Measurements from ENCODE around the gene STUB1. TPM values are rescaled to one million over a fixed set of nuclear protein-coding genes. Genes with fewer than 3 reads are reported as not detected.
"Not testable (repeated sequence)": the region's sequence is repeated elsewhere in the genome, so short reads cannot be mapped to it uniquely, and the experiment has no call there.

STUB1 gene
- total RNA-seq, 1 donor from 2014 or later = 109 TPM

DNA sequence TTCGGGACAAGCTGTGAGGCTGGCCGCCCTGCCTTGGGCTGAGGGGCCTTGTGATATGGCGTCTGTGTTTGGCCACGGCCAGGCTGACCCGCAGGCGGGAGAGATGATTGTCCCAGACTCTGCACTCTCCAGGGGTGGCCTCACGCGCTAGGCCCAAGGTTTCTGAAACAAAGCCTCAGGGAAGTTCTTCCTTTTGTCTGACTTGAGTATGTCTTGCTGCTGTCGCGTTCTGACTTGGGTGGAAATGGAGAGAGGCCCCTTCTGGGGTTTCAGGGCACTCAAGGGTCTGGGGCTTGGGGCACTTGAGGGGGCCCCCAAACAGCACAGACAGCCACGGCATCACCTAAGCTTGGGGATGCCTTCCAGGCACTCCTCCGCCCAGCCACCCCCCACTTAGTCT lies 30.9 kb downstream of the STUB1 start:
- DNase-seq (ENCODE audit: low spot score) = no peak

DNA sequence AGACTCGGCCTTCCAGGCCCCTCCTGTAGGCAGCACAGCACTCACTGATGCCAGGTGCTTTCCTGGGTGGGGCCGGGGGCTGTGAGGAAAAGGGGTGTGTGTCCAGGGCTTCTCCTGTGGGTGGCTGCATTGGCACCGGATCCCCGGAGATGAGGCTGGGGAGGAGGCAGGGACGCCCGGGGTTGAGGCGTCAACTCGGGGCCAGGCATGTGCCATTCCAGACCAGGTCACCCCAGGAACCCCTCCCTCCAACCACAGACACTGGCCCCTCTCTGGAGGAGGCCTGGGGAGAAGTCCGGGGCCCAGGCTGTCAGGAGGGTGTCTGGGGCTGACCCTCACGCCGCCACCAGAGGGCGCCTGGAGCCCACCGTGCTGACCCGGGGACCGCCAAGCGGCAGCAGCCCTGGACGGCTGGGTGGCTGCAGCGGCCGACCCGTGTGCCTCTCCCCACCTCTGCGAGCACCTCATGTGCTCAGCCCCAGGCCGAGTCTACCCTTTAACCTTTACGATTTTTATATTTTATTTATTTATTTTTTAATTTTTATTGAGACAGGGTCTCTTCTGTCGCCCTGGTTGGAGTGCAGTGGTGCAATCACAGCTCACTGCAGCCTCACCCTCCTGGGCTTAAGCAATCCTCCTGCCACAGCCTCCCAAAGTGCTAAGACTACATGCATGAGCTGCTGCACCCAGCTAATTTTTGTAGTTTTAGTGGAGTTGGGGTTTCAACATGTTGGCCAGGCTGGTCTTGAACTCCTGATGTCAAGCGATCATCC lies 31.5 kb downstream of the STUB1 start:
- peak; percentile 94 for DNase-seq (ENCODE audit: low spot score)

DNA sequence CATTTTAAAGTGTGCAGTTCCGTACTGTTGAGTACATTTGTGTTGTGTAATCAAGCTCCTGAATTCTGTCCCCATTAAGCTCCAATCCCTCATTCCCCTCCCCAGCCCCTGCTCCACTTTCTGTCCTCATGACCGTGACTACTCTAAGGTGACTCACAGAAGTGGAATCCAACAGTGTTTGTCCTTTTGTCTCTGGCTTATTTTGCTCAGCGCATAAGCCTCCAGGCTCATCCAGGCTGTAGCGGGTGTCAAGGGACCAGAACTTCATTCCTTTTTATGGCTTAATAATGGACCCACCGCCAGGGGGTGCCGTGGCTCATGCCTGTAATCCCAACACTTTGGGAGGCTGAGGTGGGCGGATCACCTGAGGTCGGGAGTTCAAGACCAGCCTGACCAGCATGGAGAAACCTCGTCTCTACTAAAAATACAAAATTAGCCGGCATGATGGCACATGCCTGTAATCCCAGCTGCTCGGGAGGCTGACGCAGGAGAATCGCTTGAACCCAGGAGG lies 32.6 kb downstream of the STUB1 start:
- not testable (repeated sequence) for DNase-seq (ENCODE audit: low spot score)

DNA sequence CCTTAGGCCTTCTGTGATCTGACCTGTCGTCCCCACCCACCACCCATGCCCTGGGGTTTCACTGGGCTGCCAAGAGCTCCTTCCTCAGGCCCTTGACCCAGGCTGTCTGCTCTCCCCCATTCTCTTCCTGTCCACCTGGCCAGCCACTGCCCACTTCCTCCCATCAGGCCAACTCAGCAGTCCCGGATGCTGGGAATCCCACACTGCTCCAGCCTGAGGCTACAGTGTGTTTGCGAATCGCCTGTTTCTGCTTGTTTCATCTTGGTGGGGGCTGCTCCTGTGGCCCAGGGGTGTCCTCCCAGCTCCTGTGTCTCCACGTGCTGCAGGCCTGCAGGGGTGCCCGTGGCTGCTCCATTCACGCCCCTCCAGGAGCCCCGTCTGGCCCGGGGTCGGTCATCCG lies 33.9 kb downstream of the STUB1 start:
- DNase-seq (ENCODE audit: low spot score) = no peak

DNA sequence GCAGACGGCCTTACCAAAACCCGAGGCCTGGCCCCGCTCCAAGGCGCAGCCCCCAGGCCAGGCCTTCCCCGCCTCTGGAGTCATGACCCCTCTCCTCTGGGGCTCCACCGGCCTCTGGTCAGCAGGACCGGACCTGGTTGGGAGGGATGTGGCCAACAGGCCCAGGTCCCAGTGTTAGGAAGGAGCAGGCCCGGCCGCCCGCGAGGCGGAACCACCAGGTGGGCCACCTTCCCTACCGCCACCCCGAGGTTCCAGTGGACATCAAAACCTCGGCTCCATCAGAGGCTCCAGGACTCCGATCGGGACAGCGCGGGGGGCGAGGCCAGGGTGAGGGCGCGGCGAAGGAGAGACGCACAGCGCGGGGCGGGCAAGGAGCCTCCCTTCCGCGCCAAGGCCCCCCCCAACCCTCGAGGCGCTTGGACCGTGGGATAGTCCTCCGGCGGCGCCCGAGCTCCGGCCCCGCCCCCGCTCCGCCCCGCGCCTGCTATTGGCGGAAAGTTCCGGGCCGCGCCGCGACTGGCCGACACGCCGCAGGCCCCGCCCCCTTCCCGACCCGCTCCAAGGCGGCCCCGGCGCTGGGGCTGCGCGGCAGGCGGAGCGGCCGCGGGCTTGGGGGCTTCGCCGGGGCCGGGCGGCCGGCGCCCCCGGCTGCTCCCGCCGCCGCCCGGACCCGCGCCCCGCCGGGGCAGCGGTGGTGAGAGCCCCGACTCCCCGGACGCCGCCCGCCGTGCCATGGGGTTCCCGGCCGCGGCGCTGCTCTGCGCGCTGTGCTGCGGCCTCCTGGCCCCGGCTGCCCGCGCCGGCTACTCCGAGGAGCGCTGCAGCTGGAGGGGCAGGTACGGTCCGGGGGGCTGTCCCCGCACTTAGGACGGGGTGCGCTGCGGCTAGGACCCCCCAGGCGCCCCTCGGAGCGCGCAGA lies 34.6 kb downstream of the STUB1 start, which contains the start of gene METRN:
METRN (plus strand) TSS at position 561 of the 919 bp plus-strand sequence; CDS start at position 733, 172 bp downstream.
- DNase-seq (ENCODE audit: low spot score) = peak; percentile 97

DNA sequence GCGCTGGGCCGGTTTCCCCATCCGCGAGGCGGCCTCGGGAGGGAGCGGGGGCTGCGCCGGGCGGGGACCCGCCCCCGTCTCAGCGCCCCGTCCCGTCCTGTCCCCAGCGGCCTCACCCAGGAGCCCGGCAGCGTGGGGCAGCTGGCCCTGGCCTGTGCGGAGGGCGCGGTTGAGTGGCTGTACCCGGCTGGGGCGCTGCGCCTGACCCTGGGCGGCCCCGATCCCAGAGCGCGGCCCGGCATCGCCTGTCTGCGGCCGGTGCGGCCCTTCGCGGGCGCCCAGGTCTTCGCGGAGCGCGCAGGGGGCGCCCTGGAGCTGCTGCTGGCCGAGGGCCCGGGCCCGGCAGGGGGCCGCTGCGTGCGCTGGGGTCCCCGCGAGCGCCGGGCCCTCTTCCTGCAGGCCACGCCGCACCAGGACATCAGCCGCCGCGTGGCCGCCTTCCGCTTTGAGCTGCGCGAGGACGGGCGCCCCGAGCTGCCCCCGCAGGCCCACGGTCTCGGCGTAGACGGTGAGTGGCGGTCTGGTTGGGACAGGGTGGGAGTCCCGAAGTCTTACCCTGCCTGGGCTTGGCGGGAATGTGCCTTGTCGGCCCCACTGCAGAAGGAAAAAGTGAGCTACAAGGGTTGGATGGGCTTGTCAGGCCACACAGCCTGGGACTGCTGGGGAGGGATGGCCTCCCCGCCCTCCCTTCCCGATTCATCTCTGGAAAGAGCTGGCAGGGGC lies 35.4 kb downstream of the STUB1 start:
- no peak for DNase-seq (ENCODE audit: low spot score)

DNA sequence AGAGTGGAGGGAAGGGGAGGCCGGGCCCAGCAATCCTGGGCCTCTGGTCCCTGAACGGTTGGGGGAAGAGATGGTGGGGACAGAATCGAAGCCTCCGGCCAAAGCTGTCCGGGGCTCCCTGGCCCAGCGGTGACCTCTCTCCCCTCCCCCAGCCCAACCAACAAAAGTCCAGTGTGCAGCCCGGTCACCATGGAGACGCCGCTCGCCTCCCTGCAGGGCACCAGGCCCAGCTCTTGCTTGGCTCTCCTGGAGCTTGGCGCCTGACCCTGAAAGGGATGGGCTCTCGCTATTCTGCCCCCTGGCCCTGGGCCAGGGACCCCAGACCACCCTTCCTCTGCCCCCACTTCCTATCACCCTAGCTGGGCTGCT lies 36.0 kb downstream of the STUB1 start:
- no peak for DNase-seq (ENCODE audit: low spot score)

DNA sequence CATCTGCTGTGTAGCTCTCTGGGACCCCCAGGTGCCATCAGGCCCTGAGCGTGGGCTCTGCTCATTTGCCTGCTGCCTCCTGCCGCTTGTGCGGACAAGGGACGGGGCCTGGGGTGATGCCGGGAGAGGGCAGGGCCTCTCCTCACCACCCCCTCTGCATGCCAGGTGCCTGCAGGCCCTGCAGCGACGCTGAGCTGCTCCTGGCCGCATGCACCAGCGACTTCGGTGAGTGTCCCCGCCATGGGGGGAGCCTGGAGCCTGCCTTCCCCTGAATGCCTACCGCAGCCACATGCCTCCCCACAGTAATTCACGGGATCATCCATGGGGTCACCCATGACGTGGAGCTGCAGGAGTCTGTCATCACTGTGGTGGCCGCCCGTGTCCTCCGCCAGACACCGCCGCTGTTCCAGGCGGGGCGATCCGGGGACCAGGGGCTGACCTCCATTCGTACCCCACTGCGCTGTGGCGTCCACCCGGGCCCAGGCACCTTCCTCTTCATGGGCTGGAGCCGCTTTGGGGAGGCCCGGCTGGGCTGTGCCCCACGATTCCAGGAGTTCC lies 36.6 kb downstream of the STUB1 start:
- no peak for DNase-seq (ENCODE audit: low spot score)

DNA sequence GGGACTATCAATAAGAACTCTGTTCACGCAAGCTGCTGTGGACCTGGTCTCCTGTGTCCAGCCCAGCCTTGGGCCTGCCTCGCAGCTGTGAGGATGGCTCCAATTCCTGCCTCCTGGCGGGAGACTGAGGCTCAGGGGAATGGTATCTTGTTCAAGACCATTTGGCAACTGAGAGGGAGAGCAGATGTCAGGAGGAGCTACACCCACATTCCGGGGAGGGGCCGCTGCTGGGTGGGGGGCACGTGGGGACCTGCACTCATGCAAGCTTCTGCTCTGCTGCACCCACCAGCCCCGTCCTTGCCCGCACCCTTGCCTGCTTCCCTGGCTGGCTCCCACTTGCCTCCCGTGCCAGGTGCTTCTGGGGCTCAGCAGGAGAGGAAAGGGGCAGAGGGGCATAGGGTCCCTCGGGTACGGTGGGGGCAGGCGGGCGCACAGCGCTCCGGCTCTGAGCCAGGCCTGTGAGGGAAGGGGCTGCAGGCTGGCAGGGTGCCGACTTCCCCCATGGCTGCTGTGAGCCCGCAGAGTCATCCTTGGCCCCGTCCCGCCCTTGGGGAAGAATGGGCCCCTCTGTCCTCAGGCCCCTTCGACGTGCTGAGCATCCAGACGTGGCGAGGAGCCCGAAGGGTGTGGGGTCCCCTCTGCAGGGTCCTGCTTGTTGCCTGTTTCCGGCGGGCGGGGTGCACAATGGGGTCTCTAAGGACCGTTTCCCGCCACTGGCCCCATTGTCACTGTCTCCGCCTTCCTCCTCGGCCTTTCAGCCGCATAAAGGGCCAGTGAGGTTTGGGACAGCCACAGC lies 37.4 kb downstream of the STUB1 start:
- DNase-seq (ENCODE audit: low spot score) = no peak

DNA sequence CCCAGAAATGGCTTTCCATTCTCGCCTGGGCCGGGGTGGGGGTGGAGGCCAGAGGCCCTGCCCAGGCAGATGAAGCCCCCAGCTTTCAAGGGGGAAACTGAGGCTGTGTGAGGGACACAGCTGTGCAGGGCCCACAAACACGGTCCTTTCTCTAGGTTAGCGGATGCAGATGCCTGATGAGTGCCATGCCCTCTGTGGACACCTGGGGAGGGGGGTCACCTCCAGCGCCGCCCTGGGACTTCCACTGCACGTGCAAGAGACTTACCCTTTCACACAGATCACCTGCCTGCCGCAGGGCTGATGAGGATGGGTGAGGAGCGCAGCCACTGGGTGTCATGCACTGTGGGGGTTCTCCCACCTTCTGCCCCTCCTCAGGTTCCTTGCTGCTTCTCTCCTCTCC lies 38.2 kb downstream of the STUB1 start:
- DNase-seq (ENCODE audit: low spot score) = no peak

DNA sequence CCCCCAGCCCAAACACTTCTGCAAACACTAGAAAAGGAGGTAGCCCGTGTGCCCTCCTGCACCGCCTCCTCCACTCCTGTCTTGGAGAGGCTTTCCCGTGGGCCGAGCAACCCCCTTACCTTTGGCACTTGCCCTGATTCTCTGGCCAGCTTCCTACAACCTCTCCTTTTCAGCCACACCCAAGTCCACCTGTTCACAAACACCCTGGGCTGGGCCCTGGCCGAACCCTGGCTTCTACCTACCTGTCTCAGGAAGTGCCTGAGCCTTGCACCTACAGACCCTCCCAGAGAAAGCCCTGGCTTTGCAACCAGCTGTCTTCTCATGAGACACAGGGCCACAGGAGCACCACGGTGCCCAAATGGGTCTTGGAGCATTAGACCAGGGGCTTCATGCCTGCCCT lies 38.7 kb downstream of the STUB1 start:
- DNase-seq (ENCODE audit: low spot score) = no peak

DNA sequence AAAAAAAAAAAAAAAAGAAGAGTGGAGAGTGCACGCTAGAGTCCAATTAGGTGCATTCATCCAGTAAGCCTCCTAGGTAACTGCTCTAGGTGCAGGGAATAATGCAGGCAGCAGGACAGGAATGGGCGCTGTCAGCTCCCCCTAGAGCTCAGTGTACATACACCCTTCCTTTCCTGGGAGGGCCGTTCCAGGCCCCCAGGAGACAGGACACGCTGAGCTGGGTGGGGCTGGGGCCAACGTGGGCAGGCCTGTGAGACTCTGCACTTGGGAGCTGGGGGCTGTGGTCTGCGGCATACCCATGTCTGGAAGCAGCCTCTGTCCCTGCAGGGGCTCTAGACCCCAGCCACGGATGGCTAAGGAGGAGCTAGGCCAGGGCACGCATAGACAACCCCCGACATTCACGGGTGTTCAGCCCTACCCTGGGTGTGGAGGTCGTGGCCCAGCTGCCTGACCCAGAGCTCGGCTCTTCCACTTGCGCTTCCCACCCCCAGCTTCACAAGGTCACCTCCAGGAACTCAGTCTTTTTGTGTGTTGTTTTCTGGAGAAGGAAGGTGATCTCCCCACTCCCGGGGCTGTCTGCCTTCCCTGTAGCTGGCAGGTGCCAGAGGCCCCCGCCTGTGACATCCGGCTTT lies 39.7 kb downstream of the STUB1 start:
- no peak for DNase-seq (ENCODE audit: low spot score)

DNA sequence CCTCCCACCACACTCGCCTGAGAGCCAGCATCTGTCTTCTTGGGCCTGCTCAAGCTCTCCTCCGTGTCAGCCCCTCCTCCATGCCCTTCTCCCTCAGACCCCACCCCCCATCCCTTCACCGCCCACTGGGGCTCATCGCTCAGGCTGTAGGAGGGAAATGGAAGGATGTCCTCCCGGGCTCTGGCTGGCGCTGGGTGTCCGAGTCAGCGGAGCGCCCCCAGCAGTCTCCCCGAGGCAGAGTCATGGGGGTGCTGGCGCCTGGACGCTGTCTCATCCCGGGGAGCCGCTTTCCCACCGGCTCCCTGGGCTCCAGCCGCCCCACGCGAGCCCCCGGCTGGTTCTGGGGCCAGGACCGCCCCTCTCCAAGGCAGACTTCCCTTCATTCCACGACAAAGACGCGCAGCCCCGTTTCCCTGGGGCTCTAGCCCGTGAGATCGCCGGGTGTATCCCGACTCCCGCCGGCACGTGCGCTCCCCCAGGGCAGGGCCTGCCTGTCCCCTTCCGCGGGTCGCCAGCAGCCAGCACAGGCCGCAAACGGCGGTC lies 40.3 kb downstream of the STUB1 start:
- no peak for DNase-seq (ENCODE audit: low spot score)

DNA sequence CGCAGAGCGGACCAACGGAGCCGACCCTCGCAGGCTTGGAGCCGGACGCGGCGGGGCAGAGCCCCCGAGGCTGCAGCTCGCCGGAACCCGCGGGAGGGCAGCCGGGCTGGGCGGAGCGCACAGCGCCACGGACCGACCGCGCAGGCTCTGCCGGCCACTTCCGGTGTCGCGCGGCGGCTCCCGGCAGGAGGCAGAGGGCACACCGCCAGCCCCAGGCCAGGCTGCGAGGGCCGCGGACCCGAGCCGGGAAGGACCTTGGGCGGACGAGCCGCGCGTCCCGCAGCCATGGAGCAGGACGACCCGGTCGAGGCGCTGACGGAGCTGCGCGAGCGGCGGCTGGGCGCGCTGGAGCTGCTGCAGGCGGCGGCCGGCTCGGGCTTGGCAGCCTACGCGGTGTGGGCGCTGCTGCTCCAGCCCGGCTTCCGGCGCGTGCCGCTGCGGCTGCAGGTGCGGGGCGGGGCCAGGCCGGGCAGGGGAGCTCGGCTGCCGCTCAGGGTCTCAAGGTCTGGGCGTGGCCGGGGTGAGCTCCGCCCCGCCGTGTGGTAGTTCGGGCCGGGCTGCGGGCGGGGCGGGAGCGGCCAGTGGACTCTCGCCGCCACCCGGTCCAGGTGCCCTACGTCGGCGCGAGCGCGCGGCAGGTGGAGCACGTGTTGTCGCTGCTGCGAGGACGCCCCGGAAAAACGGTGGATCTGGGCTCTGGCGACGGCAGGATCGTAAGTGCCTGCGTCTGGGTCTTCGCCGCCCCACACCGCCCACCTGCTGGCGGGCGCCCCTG lies 41.0 kb downstream of the STUB1 start, which contains the start of gene ANTKMT:
ANTKMT (plus strand) TSS at position 157 of the 775 bp plus-strand sequence; CDS start at position 286, 129 bp downstream.
- no peak for DNase-seq (ENCODE audit: low spot score)

DNA sequence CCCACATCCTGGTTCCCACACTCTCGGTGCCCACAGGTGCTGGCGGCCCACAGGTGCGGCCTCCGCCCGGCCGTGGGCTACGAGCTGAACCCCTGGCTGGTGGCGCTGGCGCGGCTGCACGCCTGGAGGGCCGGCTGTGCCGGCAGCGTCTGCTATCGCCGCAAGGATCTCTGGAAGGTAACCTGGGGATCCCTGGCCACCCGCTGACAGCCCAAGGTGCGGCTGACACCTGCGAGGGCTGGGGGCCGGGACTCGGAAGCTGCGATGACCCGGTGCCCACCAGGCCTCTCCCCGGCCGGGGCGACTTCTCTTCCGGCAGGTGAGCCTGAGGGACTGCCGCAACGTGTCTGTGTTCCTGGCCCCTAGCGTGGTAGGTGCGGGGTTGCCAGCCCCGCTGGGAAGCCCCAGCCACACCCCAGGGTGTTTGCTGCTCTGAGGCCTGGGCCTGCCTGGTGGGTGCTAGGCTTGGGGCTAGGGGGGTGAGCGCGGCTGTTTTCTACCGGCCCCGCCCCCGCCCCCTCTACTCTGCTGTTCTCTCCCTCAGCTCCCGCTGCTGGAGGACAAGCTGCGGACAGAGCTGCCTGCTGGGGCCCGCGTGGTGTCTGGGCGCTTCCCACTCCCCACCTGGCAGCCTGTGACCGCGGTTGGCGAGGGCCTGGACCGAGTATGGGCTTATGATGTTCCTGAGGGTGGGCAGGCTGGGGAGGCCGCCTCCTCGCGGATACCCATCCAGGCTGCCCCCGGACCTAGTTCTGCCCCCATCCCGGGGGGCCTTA lies 41.7 kb downstream of the STUB1 start:
- DNase-seq (ENCODE audit: low spot score) = no peak

DNA sequence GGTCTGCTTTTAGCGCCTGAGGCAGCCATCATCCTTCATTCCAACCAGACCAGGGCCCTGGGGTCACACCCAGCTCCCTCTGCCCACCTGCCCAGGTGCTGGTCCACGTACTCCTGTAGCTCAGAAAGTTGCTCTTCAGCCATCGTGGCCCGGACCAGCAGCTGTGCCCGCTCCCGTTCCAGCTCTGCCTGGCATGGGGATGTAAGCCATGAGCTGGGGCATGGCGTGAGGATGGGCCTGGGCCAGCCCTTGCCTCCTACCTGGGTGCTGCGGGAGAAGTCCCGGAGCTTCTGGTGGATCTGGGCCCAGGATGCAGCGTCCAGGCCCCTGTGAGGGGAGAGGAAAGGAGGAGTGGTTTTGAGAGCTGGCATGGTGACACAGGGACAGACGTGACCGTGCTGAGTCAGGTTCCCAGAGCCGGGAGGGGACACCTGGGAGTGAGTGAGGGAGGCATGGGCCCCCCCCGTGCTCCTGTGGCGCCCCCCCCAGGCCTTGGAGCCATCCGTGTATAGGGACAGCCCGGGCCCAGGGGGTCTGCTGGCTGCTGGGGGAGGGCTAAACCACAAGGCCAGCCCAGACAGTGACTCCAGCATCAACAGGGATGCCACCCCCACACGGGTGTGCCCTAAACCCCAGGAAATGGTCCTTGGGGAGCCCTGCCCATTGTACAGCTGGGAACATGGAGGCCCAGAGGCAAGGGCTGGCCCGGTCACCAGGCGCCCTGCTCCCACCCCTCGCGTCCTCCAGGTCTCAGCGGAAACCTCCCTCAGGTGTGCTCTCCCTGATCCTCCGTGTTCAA lies 42.8 kb downstream of the STUB1 start:
- DNase-seq (ENCODE audit: low spot score) = no peak

DNA sequence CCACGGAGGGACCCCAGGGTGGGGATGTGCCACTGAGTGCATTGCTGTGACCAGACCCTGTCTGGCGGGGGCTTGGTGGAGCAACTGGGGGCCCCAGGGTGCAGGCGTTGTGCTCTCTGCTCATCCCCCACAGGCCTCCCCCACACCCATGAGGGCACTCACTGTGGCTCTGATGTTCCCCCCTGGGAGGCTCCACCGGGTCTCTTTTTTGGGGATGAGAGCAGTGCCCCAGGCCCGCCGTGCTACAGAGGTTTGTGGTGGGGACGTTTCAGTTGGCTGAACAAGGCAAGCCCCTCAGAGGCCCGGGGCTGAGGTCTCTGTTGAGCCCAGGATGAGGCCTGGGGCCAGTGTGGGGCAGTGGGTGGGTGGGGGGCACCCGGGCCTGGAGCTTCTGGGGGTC lies 43.5 kb downstream of the STUB1 start:
- DNase-seq (ENCODE audit: low spot score) = no peak
